ENCODE measurements around the gene SYNE3.

SYNE3 gene

DNA sequence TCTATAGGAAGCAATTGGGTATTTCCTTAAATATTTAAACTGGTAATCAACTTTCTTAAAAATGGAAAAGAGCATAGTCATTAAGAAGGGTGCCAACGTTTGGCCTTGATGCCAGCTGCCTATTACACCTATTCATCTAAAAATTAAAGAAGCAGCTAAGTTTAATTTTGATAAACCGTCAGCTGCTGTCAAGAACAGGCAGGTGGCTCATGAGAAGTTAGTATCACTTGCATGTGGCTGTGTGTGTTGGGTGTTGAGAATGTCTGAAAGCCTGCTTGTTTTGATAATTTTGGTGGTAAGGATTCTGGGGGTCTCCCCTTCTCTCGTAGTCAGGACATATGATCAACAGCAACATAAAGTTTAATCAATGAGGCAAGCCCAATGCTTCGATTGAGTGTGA lies 24.9 kb upstream of the SYNE3 start:
- H3K4me3 ChIP-seq (ENCODE audit: low read depth, low read length) = no peak overlapping the region

DNA sequence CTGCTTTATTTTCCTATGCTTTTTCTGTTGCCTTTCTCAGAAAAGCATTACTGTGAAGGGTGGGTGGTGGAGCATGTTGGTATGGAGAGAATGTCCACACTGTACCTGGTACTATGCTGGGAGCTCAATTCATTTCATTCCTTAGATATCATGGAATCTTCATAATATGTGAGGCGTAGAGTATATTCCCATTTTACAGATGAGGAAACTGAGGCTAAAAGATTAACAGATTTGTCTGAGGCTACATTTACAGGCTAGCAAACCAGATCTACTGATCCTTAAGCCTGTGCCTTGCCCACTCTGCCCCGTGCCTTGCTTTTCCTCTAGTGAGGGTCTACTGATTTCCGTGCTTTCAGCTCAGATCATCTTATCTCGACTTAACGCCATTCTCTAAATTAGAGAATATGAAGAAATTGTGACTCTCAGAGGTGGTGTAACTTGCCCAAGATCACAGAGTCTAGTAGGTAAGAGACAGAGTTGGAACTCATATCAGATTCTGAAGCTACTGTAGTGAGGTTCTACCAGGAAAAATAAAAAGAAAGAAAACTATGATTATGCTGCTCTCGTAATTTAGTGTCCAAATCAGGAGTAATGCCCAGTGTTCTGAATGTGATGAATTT lies 23.9 kb upstream of the SYNE3 start:
- TF ChIP-seq, protein P1, sequence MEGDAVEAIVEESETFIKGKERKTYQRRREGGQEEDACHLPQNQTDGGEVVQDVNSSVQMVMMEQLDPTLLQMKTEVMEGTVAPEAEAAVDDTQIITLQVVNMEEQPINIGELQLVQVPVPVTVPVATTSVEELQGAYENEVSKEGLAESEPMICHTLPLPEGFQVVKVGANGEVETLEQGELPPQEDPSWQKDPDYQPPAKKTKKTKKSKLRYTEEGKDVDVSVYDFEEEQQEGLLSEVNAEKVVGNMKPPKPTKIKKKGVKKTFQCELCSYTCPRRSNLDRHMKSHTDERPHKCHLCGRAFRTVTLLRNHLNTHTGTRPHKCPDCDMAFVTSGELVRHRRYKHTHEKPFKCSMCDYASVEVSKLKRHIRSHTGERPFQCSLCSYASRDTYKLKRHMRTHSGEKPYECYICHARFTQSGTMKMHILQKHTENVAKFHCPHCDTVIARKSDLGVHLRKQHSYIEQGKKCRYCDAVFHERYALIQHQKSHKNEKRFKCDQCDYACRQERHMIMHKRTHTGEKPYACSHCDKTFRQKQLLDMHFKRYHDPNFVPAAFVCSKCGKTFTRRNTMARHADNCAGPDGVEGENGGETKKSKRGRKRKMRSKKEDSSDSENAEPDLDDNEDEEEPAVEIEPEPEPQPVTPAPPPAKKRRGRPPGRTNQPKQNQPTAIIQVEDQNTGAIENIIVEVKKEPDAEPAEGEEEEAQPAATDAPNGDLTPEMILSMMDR (IDR thresholded peaks at IDR 0.05; ENCODE audit: borderline replicate concordance, insufficient read depth, low read depth, low read length) = no peak

More for the DNA sequence above, 24.9 kb upstream of the SYNE3 start:
- TF ChIP-seq, protein P1 (IDR thresholded peaks at IDR 0.05; ENCODE audit: borderline replicate concordance, insufficient read depth, low read depth, low read length) = no peak

DNA sequence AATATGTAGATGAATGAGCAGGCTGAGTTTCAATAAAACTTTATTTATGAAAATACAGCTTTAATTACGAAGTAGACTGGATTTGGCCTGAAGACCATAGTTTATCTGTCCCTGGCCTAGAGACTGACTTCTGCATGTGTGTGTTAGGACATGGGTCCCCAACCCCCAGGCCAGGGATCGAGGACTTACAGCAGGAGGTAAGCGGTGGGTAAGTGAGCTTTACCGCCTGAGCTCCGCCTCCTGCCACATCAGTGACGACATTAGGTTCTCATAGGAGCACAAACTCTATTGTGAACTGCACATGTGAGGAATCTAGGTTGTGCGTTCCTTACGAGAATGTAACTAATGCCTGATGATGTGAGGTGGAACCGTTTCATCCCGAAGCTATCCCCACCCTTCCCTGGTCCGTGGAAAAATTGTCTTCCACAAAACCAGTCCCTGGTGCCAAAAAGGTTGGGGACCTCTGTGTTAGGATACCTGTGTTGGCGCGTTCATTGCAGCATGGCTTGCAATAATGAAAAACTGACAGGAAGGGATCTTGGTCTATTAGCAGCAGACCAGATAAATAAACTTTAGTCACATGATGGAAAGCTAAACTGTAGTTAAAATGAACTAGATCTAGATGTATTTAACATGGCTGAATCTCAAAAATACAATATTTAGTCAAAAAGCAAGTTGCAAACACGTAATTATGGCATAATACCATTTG lies 22.5 kb upstream of the SYNE3 start:
- H3K4me3 ChIP-seq (ENCODE audit: low read depth, low read length) = no peak overlapping the region

More for the DNA sequence above, 23.9 kb upstream of the SYNE3 start:
- H3K4me3 ChIP-seq (ENCODE audit: low read depth, low read length) = no peak overlapping the region

DNA sequence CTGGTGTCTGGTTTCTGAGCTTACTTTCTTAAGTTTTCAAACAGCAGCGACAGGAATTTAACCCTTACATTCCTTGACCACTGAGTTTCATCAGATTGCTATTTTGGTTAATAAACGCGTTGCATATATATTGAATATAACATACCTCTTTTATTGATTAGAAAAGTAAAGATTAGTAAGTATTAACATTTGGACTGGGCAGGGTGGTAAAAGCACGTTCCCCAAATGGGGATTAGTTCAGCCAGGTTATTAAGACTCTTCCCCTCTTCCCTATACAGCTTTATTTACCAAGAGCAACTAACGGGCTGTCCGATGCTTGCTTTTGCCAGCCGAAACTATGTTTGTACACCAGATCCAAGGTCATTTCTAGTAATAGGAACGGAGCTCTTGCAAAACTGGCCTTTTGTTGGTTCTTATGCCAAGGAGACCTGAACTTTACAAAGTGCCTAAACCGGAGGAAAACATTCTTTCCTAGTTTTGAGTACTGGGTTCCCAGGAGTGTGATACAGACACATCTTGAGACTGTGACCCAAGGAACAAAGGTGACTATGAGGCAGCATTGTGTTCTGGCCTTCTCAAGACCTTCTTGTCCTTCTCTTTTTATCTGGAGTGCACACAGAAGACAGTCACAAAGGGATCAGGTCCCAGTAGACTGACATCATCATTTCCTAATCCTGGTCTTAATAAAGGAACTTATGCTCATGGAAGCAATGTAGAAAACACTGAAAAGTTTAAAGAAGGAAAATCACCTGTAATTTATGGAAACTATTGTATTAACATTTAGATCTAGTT lies 21.0 kb upstream of the SYNE3 start:
- H3K4me3 ChIP-seq (ENCODE audit: low read depth, low read length) = no peak overlapping the region
- TF ChIP-seq, protein P1 (IDR thresholded peaks at IDR 0.05; ENCODE audit: borderline replicate concordance, insufficient read depth, low read depth, low read length) = no peak

More for the DNA sequence above, 22.5 kb upstream of the SYNE3 start:
- TF ChIP-seq, protein P1 (IDR thresholded peaks at IDR 0.05; ENCODE audit: borderline replicate concordance, insufficient read depth, low read depth, low read length) = no peak

DNA sequence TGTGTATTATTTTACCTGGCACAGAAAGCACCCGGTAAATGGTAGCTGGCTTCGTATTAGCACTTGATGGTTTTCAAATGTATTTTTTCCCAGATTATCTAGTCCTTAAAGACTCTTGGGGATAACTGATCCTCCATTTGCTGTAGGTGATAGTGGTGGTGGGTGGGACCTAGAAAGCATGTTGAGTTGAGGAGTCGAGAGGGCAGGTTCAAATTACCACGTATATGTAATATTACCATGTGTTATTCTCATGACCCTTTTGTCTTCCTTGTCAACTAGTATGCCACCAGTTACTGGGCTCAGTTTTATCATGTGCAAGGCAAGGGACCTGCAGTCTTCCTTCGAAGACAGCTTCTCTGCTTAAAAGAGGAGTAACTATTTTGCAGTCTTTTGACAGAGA lies 20.2 kb upstream of the SYNE3 start:
- no peak overlapping the region for H3K4me3 ChIP-seq (ENCODE audit: low read depth, low read length)
- TF ChIP-seq, protein P1 (IDR thresholded peaks at IDR 0.05; ENCODE audit: borderline replicate concordance, insufficient read depth, low read depth, low read length) = no peak

DNA sequence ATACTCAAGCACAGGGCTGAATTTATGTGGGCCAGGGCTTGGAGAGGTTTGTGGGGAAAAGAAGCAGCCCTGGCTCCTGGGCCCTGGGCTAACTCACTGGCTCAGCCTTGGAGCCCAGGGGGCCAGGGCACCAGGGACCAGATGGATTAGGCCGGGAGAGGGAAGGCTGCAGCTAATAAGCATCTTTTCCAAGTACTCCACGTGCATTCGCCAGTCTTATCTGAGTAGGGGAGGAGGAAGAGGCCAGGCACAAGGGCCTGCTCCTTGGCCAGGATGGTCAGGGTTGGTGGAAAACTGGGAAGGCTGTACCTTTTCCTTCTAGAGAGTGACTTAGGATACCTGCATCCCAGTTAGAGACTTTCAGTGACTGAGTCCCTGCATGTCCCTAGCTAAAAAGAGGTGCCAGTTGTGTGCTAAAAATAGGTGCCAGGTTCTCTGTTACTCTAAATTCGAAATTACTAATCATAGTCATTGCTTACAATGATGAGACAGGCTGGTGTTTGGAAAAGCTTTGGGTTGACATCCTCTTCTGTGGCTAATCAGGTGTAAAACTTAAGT lies 19.7 kb upstream of the SYNE3 start:
- TF ChIP-seq, protein P1 (IDR thresholded peaks at IDR 0.05; ENCODE audit: borderline replicate concordance, insufficient read depth, low read depth, low read length) = no peak
- H3K4me3 ChIP-seq (ENCODE audit: low read depth, low read length) = peak overlapping the region; percentile 87

Data from GM12875 (cell line).